ENCODE data around the gene MYO1D. TPM values are rescaled to one million over a fixed set of nuclear protein-coding genes. Genes with fewer than 3 reads are reported as not detected.

MYO1D gene
- total RNA-seq, 4 donors from 2014 or later = 60.4 to 89.0 (median 82.5) TPM

- WGBS, 2 donors = 63 to 67% methylated on average over 7 of the region's 7 CpGs
- DNase-seq (ENCODE audit: low spot score in 2 of 2) = no peak
- intact Hi-C loops (cut with DNase I; ENCODE audit: low total_unique reads) = no loop called here
- TF ChIP-seq POLR2A (IDR thresholded peaks at IDR 0.05) = no peak
- TF ChIP-seq, protein P1, sequence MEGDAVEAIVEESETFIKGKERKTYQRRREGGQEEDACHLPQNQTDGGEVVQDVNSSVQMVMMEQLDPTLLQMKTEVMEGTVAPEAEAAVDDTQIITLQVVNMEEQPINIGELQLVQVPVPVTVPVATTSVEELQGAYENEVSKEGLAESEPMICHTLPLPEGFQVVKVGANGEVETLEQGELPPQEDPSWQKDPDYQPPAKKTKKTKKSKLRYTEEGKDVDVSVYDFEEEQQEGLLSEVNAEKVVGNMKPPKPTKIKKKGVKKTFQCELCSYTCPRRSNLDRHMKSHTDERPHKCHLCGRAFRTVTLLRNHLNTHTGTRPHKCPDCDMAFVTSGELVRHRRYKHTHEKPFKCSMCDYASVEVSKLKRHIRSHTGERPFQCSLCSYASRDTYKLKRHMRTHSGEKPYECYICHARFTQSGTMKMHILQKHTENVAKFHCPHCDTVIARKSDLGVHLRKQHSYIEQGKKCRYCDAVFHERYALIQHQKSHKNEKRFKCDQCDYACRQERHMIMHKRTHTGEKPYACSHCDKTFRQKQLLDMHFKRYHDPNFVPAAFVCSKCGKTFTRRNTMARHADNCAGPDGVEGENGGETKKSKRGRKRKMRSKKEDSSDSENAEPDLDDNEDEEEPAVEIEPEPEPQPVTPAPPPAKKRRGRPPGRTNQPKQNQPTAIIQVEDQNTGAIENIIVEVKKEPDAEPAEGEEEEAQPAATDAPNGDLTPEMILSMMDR (IDR thresholded peaks at IDR 0.05) = no peak
- H3K4me3 ChIP-seq (ENCODE audit: low read depth, poor library complexity, severe bottlenecking) = no peak overlapping the region
Measured at GRCh38 chr17:32609085-32609484, 267.8 kb downstream of the MYO1D start.

GRCh38 chr17:32608267-32608666, 268.7 kb downstream of the MYO1D start:
- intact Hi-C loops (cut with DNase I; ENCODE audit: low total_unique reads) = no loop called here
- no peak overlapping the region for H3K4me3 ChIP-seq (ENCODE audit: low read depth, poor library complexity, severe bottlenecking)
- TF ChIP-seq, protein P1 (IDR thresholded peaks at IDR 0.05) = no peak
- TF ChIP-seq POLR2A (IDR thresholded peaks at IDR 0.05) = no peak
- no peak for DNase-seq (ENCODE audit: low spot score in 2 of 2)

DNA sequence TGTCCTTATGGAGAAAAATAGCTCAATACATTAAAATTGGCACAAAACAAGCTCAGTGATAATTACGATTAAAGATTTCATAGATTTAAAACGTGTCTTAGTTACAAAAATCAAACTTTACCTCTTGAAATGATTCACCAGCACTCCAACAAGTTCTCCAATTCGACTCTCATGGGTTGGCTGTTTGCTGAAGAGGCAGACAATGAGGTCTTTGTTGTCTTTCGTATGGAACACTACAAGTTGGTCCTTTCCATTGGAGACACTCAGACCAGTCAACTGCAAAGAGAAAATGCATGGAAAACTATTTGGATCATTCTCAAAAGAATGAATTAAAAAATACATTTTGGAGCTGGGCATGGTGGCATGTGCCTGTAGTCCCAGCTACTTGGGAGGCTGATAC, 272.0 kb downstream of the MYO1D start:
- TF ChIP-seq, protein P1 (IDR thresholded peaks at IDR 0.05) = no peak
- no peak for TF ChIP-seq POLR2A (IDR thresholded peaks at IDR 0.05)
- intact Hi-C loops (cut with DNase I; ENCODE audit: low total_unique reads) = no loop called here
- H3K4me3 ChIP-seq (ENCODE audit: low read depth, poor library complexity, severe bottlenecking) = no peak overlapping the region
- WGBS, 2 donors = 85 to 87% methylated on average over 4 of the region's 4 CpGs
- DNase-seq (ENCODE audit: low spot score in 2 of 2) = no peak

DNA sequence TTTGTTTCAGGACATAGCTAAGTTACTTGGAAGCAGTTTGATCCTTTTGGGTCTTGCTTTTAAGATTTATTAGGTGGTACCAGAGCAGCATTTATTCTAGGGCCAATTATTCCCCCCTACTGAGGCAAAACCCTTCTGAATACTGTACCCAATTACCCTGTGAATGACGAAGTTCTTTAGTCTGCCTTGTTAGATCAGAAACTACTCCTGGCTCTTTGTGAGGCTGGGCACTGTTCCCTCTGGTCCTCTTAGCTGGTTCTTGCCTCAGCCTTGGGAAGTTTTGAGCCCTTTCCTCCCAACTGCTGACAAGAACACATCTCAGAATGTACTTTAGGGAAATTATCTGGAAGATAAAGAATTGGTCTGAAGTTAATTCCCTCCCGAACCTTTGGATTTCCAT, 274.5 kb downstream of the MYO1D start:
- DNase-seq (ENCODE audit: low spot score in 2 of 2) = no peak
- TF ChIP-seq POLR2A (IDR thresholded peaks at IDR 0.05) = no peak
- TF ChIP-seq, protein P1 (IDR thresholded peaks at IDR 0.05) = no peak
- intact Hi-C loops (cut with DNase I; ENCODE audit: low total_unique reads) = no loop called here
- WGBS, 2 donors = 68 to 77% methylated on average over 2 of the region's 2 CpGs
- no peak overlapping the region for H3K4me3 ChIP-seq (ENCODE audit: low read depth, poor library complexity, severe bottlenecking)

DNA sequence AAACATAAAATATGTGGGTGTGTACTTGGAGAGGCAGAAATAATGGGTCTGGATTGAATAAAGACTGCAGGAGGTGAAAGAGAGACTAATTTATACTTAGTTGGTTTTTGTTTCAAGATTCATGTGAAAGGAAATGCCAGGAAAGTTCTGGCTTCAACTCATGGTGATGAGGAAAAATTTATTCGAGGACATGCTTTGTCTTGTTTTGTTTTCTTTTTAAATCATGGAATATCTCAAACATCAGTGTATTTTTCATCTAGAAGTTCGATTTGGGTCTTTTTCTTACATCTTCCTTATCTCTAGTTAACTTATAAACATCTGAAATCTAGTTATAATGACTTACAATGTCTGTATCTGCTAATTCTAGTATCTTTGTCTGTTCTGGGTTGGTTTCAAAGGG, 275.1 kb downstream of the MYO1D start:
- WGBS, 2 donors = 42 to 55% methylated on average over 2 of the region's 2 CpGs

GRCh38 chr17:32596628-32597027, 280.3 kb downstream of the MYO1D start:
- intact Hi-C loops (cut with DNase I; ENCODE audit: low total_unique reads) = no loop called here
- DNase-seq (ENCODE audit: low spot score in 2 of 2) = no peak
- 51 to 62% methylated on average over 2 of the region's 2 CpGs for WGBS, 2 donors

More for the DNA sequence above, 275.1 kb downstream of the MYO1D start:
- TF ChIP-seq, protein P1 (IDR thresholded peaks at IDR 0.05) = no peak
- no peak for TF ChIP-seq POLR2A (IDR thresholded peaks at IDR 0.05)
- H3K4me3 ChIP-seq (ENCODE audit: low read depth, poor library complexity, severe bottlenecking) = no peak overlapping the region
- DNase-seq (ENCODE audit: low spot score in 2 of 2) = no peak
- intact Hi-C loops (cut with DNase I; ENCODE audit: low total_unique reads) = no loop called here

More at GRCh38 chr17:32596628-32597027, 280.3 kb downstream of the MYO1D start:
- no peak overlapping the region for H3K4me3 ChIP-seq (ENCODE audit: low read depth, poor library complexity, severe bottlenecking)
- TF ChIP-seq, protein P1 (IDR thresholded peaks at IDR 0.05) = no peak
- TF ChIP-seq POLR2A (IDR thresholded peaks at IDR 0.05) = no peak
